Heart left ventricle (tissue), 13 donors: ENCODE measurements around the gene EFHD1.

ENCODE experiments used
- POLR2A ChIP-seq, 2 donors: fragments of 450-650 bp; IDR thresholded peaks; one replicate each; pipeline ENCODE4 v1.6.1; 2017; ENCODE audit warnings: antibody characterized with exemption in 2 of 2, mild to moderate bottlenecking in 2 of 2, moderate library complexity in 2 of 2
- TF ChIP-seq, protein P1 (sequence below), 12 donors: fragments of 200-600 bp; sonication (generic) in 4 of 12; IDR thresholded peaks; one replicate each; pipeline versions ENCODE4 v1.5.0 to v1.8.0; 2018 to 2022; ENCODE audit warnings: antibody characterized with exemption in 12 of 12, mild to moderate bottlenecking in 5 of 12
- donor health status: ischemic (EF 13 %, LVEDD 7.1; RV severe dilation, severe dysfunction).
- donor health status: DM: no; HTN: yes; CAD: no.
- donor health status: DM: no; HTN: no; CAD: no.
- donor health status: ischemic (EF 25% LVEDD 6.9; RV normal size, moderate dysfunction).
- donor health status: ischemic (EF 25% LVEDD 5.7; RV mildly dilated, moderate dysfunction).
- donor health status: ischemic (EF 35%, LVEDD 5.7; RV mildly dilated, moderate dysfunction).
- donor health status: nonischemic (EF 11% LVEDD 7.7; RV severe dilation, severe dysfunction).
- donor health status: DM: yes; HTN: yes; CAD: no.
- donor health status: PGD.
- donor health status: ischemic (EF 29% LVEDD 5.4; RV normal size, mild dysfunction).
- donor health status: nonischemic (EF 23%, LVEDD 6.1; RV moderate dilation, normal function).

GRCh38 chr2:232646726-232647125, 13.3 kb downstream of the EFHD1 start:
- TF ChIP-seq, protein P1, sequence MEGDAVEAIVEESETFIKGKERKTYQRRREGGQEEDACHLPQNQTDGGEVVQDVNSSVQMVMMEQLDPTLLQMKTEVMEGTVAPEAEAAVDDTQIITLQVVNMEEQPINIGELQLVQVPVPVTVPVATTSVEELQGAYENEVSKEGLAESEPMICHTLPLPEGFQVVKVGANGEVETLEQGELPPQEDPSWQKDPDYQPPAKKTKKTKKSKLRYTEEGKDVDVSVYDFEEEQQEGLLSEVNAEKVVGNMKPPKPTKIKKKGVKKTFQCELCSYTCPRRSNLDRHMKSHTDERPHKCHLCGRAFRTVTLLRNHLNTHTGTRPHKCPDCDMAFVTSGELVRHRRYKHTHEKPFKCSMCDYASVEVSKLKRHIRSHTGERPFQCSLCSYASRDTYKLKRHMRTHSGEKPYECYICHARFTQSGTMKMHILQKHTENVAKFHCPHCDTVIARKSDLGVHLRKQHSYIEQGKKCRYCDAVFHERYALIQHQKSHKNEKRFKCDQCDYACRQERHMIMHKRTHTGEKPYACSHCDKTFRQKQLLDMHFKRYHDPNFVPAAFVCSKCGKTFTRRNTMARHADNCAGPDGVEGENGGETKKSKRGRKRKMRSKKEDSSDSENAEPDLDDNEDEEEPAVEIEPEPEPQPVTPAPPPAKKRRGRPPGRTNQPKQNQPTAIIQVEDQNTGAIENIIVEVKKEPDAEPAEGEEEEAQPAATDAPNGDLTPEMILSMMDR (IDR thresholded peaks at IDR 0.05): no peak
- no peak for TF ChIP-seq POLR2A (IDR thresholded peaks at IDR 0.05)
